GM12878 (cell line): ENCODE data around the gene BLOC1S4. TPM values are rescaled to one million over a fixed set of nuclear protein-coding genes. Genes with fewer than 3 reads are reported as not detected.

Experiments used
- ATAC-seq: fragments of 200-7000 bp; cut with Tn5 transposase; 3 replicates; pipeline ENCODE4 v1.9.1; 2020; ENCODE audit warnings: mild to moderate bottlenecking, moderate library complexity
- BruUV-seq: library from RNA; stranded (reverse); fragments of 400-500 nt; replicated peaks from 2 replicates; lab custom pipeline; 2021; lab: Mats Ljungman, UMichigan
- CTCF ChIA-PET: fragments of 300-600 bp; sonication (Branson Sonifier 250); formaldehyde crosslinking; extraction: SDS; loops from one replicate; lab custom pipeline; 2021; ENCODE audit warnings: inconsistent platforms; lab: Yijun Ruan, JAX
- POLR2A ChIA-PET: fragments of 350-600 bp; formaldehyde crosslinking; extraction: SDS; loops from one replicate; lab custom pipeline; 2021; ENCODE audit warnings: inconsistent platforms; lab: Charles Lee
- RAD21 ChIA-PET: fragments of 300-600 bp; sonication (Branson Sonifier 250); formaldehyde crosslinking; loops from one replicate; lab custom pipeline; 2023; ENCODE audit warnings: antibody characterized with exemption; ENCODE audit not compliant: unreplicated experiment; lab: Charles Lee
- SMC1A ChIA-PET: fragments of 300-600 bp; sonication (Branson Sonifier 250); formaldehyde crosslinking; loops from one replicate; lab custom pipeline; 2023; ENCODE audit not compliant: unreplicated experiment, uncharacterized antibody; lab: Charles Lee
- DNase-seq: peaks from one replicate; pipeline ENCODE4 v3.0.0-alpha.2; 2011; ENCODE audit warnings: low read depth, low spot score
- FAIRE-seq: peaks from 3 replicates; lab custom pipeline; 2011; peaks lifted over from hg19 to GRCh38; lab: Jason Lieb, UNC
- H2AFZ ChIP-seq: 2 replicates; pipeline ENCODE4 v1.6.0; 2011; ENCODE audit warnings: low read depth, low read length, control low read depth; ENCODE audit not compliant: control insufficient read depth
- H3K27ac ChIP-seq: 2 replicates; pipeline ENCODE4 v1.5.1; 2011; ENCODE audit warnings: control low read depth; ENCODE audit not compliant: control insufficient read depth, insufficient read depth
- H3K27me3 ChIP-seq, 2 experiments: replicated peaks in 1 of 2; 2 replicates each; pipeline versions ENCODE4 v1.6.0 to v1.6.1; 2011; ENCODE audit warnings: low read length in 1 of 2; ENCODE audit not compliant: control insufficient read depth in 2 of 2, insufficient read depth in 2 of 2
- H3K36me3 ChIP-seq, 2 experiments: 2 replicates each; pipeline ENCODE4 v1.5.1; 2011; ENCODE audit warnings: low read length in 1 of 2; ENCODE audit not compliant: control insufficient read depth in 2 of 2, insufficient read depth in 2 of 2
- H3K4me1 ChIP-seq: 2 replicates; pipeline ENCODE4 v1.6.1; 2011; ENCODE audit warnings: mild to moderate bottlenecking, low read length, moderate library complexity, mixed read lengths; ENCODE audit not compliant: control insufficient read depth, insufficient read depth
- H3K4me2 ChIP-seq: 2 replicates; pipeline ENCODE4 v1.6.0; 2011; ENCODE audit warnings: control low read depth; ENCODE audit not compliant: control insufficient read depth, insufficient read depth
- H3K4me3 ChIP-seq: fragments of 200-600 bp; sonication (generic); 2 replicates; pipeline ENCODE4 v1.5.1; 2016
- H3K79me2 ChIP-seq: 2 replicates; pipeline ENCODE4 v1.6.0; 2011; ENCODE audit warnings: low read length; ENCODE audit not compliant: control insufficient read depth, insufficient read depth
- H3K9ac ChIP-seq: 2 replicates; pipeline ENCODE4 v1.8.0; 2011; ENCODE audit warnings: low read length, control low read depth, mixed read lengths; ENCODE audit not compliant: control insufficient read depth, insufficient read depth
- H3K9me3 ChIP-seq: replicated peaks from 3 replicates; pipeline ENCODE4 v1.5.1; 2011; ENCODE audit warnings: mild to moderate bottlenecking, low read length; ENCODE audit not compliant: control insufficient read depth, insufficient read depth
- H4K20me1 ChIP-seq: 2 replicates; pipeline ENCODE4 v1.6.0; 2011; ENCODE audit not compliant: control insufficient read depth, insufficient read depth
- BCL11A ChIP-seq: IDR thresholded peaks from 2 replicates; pipeline ENCODE4 v1.6.1; 2011; ENCODE audit warnings: low read depth, low read length
- IKZF2 ChIP-seq, 2 experiments: fragments of 450-650 bp; IDR thresholded peaks; 2 replicates each; pipeline ENCODE4 v1.6.1; 2017; ENCODE audit warnings: mild to moderate bottlenecking in 2 of 2, moderate library complexity in 2 of 2
- JUNB ChIP-seq: IDR thresholded peaks from 2 replicates; pipeline ENCODE4 v1.6.1; 2016; ENCODE audit warnings: antibody characterized with exemption, mild to moderate bottlenecking
- MYB ChIP-seq: fragments of 150-350 bp; IDR thresholded peaks from 2 replicates; pipeline ENCODE4 v1.6.1; 2014; ENCODE audit warnings: mild to moderate bottlenecking, low read depth, low read length, borderline replicate concordance
- RB1 ChIP-seq: fragments of 450-650 bp; formaldehyde crosslinking; IDR thresholded peaks from 2 replicates; pipeline ENCODE4 v1.6.1; 2017; ENCODE audit warnings: mild to moderate bottlenecking, borderline replicate concordance
- STAT3 ChIP-seq: IDR thresholded peaks from 2 replicates; pipeline ENCODE4 v1.6.1; 2011; ENCODE audit warnings: low read depth, low read length, improper control_type of control experiment
- TARDBP ChIP-seq: IDR thresholded peaks from 2 replicates; pipeline ENCODE4 v1.6.1; 2016; ENCODE audit warnings: borderline replicate concordance
- WGBS: methylation state at CpG from one replicate; pipeline ENCODE4 v1.1.6; 2016; ENCODE audit warnings: low lambda C conversion rate; ENCODE audit not compliant: insufficient replicate concordance, insufficient coverage; ENCODE audit errors: missing lambda C conversion rate; 5-methylcytosine and 5-hydroxymethylcytosine counted together
- in situ Hi-C: fragments of 300-500 bp; cut with MboI; formaldehyde crosslinking; loops from 9 replicates; pipeline ENCODE4 v1.14.3; 2018; ENCODE audit warnings: mixed read lengths
- intact Hi-C: fragments of 100-400 bp; cut with micrococcal nuclease; formaldehyde crosslinking; loops from one replicate; pipeline ENCODE4 v1.14.2; 2022; ENCODE audit not compliant: unreplicated experiment
- polyA plus RNA-seq, 11 experiments: library from polyadenylated mRNA; depleted of rRNA in 4 of 11; unstranded in 6 of 11; stranded (reverse) in 5 of 11; fragments of >200 nt; fragmentation: Nextera tagmentation in 4 of 11; fragmentation: Illumina TruSeq in 1 of 11; extraction: Ambion mirVana in 4 of 11; extraction: Trizol in 1 of 11; gene quantifications; 1 replicate in 1 of 11; 2 replicates in 10 of 11; pipeline versions ENCODE4 v1.2.1 to v1.2.3, GENCODE V29; 2011 to 2016; ENCODE audit warnings: inconsistent platforms in 2 of 11, missing spikeins in 2 of 11, low read depth in 1 of 11
- total RNA-seq, 4 experiments: library from RNA; depleted of rRNA in 3 of 4; stranded (reverse); fragments of >200 nt in 3 of 4; fragmentation: Illumina TruSeq in 1 of 4; extraction: Trizol in 1 of 4; gene quantifications; 2 replicates each; pipeline versions ENCODE4 v1.2.1 to v1.2.3, GENCODE V29; 2013 to 2021
- TF ChIP-seq, protein P1 (sequence below): IDR thresholded peaks from 2 replicates; pipeline ENCODE4 v1.6.1; 2012; ENCODE audit warnings: low read depth, low read length, improper control_type of control experiment
- TF ChIP-seq, protein P2 (sequence below): fragments of 450-650 bp; IDR thresholded peaks from 2 replicates; pipeline ENCODE4 v1.6.1; 2017; ENCODE audit warnings: antibody characterized with exemption, mild to moderate bottlenecking, moderate library complexity
- TF ChIP-seq, protein P3 (sequence below): IDR thresholded peaks from 2 replicates; pipeline ENCODE4 v1.6.1; 2011; ENCODE audit warnings: borderline replicate concordance, low read depth, mild to moderate bottlenecking, moderate library complexity, low read length; ENCODE audit not compliant: insufficient read depth, poor library complexity, severe bottlenecking
- TF ChIP-seq, protein P4 (sequence below): fragments of 450-650 bp; conservative IDR thresholded peaks from 2 replicates; pipeline ENCODE4 v1.6.1; 2017; ENCODE audit warnings: mild to moderate bottlenecking, moderate library complexity
- TF ChIP-seq, protein P5 (sequence below), 3 experiments: IDR thresholded peaks in 2 of 3; conservative IDR thresholded peaks in 1 of 3; 2 replicates each; pipeline ENCODE4 v1.5.1; 2011; ENCODE audit warnings: low read depth in 3 of 3, low read length in 3 of 3, mild to moderate bottlenecking in 3 of 3, control low read depth in 2 of 3, moderate library complexity in 2 of 3, inconsistent platforms in 1 of 3, mixed read lengths in 1 of 3; ENCODE audit not compliant: control insufficient read depth in 2 of 3, insufficient read depth in 1 of 3; ENCODE audit errors: extremely low read depth in 1 of 3

Gene BLOC1S4
- total and polyA plus RNA-seq, 10 of the 15 experiments (the other 5 are each of a cell fraction or from before 2014, with no cell fraction given), result 2.7 to 23.8 (median 9.5) TPM

DNA sequence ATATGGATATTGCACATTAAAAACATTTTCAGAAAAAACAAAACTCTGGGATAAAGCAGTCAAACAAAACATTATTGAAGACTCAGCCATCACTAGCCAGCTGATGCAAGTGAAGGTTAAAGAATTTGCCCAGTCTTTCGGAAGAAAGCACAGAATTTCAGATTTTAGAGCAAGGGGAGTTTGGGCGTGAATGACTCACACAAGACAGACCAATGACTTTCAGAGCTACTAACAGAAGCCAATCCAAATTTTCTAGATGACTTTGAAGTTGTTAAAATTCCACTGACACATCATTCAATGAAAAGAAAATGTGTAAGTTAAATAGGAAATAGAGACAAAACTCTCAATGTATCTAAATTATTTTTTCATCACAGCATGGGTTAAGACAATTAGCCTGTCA lies 10.3 kb upstream of the BLOC1S4 start (continued):
- TF ChIP-seq, protein P1, sequence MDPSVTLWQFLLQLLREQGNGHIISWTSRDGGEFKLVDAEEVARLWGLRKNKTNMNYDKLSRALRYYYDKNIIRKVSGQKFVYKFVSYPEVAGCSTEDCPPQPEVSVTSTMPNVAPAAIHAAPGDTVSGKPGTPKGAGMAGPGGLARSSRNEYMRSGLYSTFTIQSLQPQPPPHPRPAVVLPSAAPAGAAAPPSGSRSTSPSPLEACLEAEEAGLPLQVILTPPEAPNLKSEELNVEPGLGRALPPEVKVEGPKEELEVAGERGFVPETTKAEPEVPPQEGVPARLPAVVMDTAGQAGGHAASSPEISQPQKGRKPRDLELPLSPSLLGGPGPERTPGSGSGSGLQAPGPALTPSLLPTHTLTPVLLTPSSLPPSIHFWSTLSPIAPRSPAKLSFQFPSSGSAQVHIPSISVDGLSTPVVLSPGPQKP, result no peak
- TF ChIP-seq, protein P2, sequence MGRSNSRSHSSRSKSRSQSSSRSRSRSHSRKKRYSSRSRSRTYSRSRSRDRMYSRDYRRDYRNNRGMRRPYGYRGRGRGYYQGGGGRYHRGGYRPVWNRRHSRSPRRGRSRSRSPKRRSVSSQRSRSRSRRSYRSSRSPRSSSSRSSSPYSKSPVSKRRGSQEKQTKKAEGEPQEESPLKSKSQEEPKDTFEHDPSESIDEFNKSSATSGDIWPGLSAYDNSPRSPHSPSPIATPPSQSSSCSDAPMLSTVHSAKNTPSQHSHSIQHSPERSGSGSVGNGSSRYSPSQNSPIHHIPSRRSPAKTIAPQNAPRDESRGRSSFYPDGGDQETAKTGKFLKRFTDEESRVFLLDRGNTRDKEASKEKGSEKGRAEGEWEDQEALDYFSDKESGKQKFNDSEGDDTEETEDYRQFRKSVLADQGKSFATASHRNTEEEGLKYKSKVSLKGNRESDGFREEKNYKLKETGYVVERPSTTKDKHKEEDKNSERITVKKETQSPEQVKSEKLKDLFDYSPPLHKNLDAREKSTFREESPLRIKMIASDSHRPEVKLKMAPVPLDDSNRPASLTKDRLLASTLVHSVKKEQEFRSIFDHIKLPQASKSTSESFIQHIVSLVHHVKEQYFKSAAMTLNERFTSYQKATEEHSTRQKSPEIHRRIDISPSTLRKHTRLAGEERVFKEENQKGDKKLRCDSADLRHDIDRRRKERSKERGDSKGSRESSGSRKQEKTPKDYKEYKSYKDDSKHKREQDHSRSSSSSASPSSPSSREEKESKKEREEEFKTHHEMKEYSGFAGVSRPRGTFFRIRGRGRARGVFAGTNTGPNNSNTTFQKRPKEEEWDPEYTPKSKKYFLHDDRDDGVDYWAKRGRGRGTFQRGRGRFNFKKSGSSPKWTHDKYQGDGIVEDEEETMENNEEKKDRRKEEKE, result no peak
- no peak for TF ChIP-seq TARDBP
- no peak for TF ChIP-seq IKZF2 (IDR thresholded peaks at IDR 0.05)
- TF ChIP-seq, all 136 proteins: peak for 0

DNA sequence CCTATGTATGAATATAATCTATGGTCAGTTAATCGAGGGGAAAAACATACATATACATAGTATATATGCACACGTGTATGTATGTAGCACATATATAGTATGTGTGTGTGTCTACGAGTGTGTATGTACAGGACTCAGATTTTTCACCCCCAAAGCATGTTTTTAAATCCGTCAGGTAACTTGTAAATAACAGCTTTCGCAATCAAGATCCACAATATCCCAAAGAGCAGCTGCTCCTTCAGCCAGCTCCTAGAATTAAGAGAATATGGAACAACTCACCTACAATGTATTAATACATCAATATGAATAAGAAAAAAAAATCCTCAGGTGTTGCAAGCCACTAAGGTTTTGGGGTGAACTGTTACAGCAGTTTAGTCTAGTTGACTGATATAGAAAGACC lies 9.8 kb upstream of the BLOC1S4 start:
- ChIA-PET RAD21 (interaction anchor here (0.9 to 4.7 kb wide), 3 partner anchors 10 to 32 kb away, joined by 3 to 22 read pairs (median 5); partner anchors contain the start of gene BLOC1S4), CTCF (interaction anchor here (0.6 to 5.1 kb wide), 8 partner anchors 13 to 505 kb away, joined by 3 to 25 read pairs (median 4); no protein-coding TSS in a partner anchor)
- Histone ChIP-seq H4K20me1 (peaks cover 3% of the 10 kb centered on the region; the same call in 1 of the 2 replicates), H3K9ac (no peak overlapping the region), H2AFZ (no peak overlapping the region), H3K36me3 (peaks cover 3 to 21% of the 10 kb centered on the region in 2 experiments; a peak in 3 of 4 replicates), H3K27me3 (no peaks in the 10 kb centered on the region), H3K4me2 (peak overlapping the region; percentile 57), H3K27ac (no peak overlapping the region), H3K79me2 (peaks cover 54% of the 10 kb centered on the region)
- intact Hi-C loops (no loop called here), in situ Hi-C loops (no loop called here)
- ATAC-seq (no peak), FAIRE-seq (no peak)
- no TSS peak for BruUV-seq
- TF ChIP-seq TARDBP (no peak), STAT3 (no peak), RB1 (no peak), JUNB (no peak), BCL11A (no peak), MYB (no peak)
- TF ChIP-seq, protein P3, sequence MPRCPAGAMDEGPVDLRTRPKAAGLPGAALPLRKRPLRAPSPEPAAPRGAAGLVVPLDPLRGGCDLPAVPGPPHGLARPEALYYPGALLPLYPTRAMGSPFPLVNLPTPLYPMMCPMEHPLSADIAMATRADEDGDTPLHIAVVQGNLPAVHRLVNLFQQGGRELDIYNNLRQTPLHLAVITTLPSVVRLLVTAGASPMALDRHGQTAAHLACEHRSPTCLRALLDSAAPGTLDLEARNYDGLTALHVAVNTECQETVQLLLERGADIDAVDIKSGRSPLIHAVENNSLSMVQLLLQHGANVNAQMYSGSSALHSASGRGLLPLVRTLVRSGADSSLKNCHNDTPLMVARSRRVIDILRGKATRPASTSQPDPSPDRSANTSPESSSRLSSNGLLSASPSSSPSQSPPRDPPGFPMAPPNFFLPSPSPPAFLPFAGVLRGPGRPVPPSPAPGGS, result no peak
- TF ChIP-seq, protein P4, sequence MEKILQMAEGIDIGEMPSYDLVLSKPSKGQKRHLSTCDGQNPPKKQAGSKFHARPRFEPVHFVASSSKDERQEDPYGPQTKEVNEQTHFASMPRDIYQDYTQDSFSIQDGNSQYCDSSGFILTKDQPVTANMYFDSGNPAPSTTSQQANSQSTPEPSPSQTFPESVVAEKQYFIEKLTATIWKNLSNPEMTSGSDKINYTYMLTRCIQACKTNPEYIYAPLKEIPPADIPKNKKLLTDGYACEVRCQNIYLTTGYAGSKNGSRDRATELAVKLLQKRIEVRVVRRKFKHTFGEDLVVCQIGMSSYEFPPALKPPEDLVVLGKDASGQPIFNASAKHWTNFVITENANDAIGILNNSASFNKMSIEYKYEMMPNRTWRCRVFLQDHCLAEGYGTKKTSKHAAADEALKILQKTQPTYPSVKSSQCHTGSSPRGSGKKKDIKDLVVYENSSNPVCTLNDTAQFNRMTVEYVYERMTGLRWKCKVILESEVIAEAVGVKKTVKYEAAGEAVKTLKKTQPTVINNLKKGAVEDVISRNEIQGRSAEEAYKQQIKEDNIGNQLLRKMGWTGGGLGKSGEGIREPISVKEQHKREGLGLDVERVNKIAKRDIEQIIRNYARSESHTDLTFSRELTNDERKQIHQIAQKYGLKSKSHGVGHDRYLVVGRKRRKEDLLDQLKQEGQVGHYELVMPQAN, result no peak
- TF ChIP-seq, protein P5, sequence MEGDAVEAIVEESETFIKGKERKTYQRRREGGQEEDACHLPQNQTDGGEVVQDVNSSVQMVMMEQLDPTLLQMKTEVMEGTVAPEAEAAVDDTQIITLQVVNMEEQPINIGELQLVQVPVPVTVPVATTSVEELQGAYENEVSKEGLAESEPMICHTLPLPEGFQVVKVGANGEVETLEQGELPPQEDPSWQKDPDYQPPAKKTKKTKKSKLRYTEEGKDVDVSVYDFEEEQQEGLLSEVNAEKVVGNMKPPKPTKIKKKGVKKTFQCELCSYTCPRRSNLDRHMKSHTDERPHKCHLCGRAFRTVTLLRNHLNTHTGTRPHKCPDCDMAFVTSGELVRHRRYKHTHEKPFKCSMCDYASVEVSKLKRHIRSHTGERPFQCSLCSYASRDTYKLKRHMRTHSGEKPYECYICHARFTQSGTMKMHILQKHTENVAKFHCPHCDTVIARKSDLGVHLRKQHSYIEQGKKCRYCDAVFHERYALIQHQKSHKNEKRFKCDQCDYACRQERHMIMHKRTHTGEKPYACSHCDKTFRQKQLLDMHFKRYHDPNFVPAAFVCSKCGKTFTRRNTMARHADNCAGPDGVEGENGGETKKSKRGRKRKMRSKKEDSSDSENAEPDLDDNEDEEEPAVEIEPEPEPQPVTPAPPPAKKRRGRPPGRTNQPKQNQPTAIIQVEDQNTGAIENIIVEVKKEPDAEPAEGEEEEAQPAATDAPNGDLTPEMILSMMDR (IDR thresholded peaks at IDR 0.05 in 2 of 3, conservative IDR thresholded peaks at IDR 0.05 in 1 of 3; ENCODE audit: control insufficient read depth in 2 of 3, extremely low read depth in 1 of 3, insufficient read depth in 1 of 3, low read depth in 3 of 3, low read length in 3 of 3), result no peak
- TF ChIP-seq, all 136 proteins: peak for 0
- POLR2A ChIA-PET, result interaction anchor here (0.7 to 1.8 kb wide), 5 partner anchors 19 to 201 kb away, joined by 3 to 6 read pairs (median 3); no protein-coding TSS in a partner anchor
- Histone ChIP-seq H3K4me1 (peaks cover 14% of the 10 kb centered on the region), H3K9me3 (peaks cover 5% of the 10 kb centered on the region; the same call in 2 of the 3 replicates), H3K4me3 (no peak overlapping the region)
- DNase-seq, result no peak
- 95% methylated on average over 5 of the region's 5 CpGs for WGBS
- SMC1A ChIA-PET, result interaction anchor here (1.1 to 1.5 kb wide), 4 partner anchors 10 to 168 kb away, joined by 3 to 9 read pairs (median 4); no protein-coding TSS in a partner anchor
